Measurements from ENCODE around the gene PTPRN.

DNA sequence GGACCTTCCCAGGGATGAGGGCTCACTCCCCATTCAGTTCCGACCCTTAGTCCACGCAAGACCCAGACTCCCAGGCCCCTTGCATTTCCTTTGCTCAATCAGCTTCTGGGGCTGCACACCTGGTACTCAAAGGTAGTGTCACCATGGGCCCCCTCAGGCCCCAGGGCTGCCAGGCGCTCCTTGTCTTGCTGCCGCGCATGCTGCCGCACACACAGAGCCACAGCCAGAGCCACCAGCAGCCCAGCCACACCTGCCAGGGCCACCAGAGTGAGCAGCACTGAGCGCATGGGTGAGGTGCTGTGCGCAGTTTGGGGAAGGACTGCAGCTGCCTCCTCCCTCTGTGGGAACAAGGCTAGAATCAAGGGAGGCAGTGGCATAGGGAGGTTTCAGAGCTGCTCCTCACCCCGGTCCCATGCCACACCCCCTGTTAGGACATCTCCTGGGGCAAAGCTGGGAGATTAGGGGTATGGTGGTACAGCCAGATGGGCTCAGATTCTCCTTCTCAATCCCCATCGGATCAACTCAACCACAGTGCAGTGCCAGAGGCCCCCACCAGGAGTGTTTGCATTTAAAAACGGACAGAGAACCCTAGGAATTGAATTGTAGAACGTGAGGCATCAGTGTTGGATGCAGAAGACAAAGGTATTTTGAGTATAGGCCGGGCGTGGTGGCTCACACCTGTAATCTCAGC is 11.3 kb downstream of the PTPRN start:
- TF ChIP-seq RAD21 (IDR thresholded peaks at IDR 0.05; ENCODE audit: low read depth) (no peak), TCF12 (IDR thresholded peaks at IDR 0.05; ENCODE audit: low read depth) (no peak), TEAD4 (IDR thresholded peaks at IDR 0.05) (no peak), TAF1 (IDR thresholded peaks at IDR 0.05; ENCODE audit: low read depth) (no peak)
